ENCODE data around the gene ATP12A. TPM values are rescaled to one million over a fixed set of nuclear protein-coding genes. Genes with fewer than 3 reads are reported as not detected.

The ATP12A gene
- total RNA-seq, 4 donors from 2014 or later, result not detected

- no peak overlapping the region for H3K27ac ChIP-seq
- H3K4me1 ChIP-seq, result no peaks in the 10 kb centered on the region
- no peak overlapping the region for H3K4me3 ChIP-seq
- no peak for DNase-seq
- no peaks in the 10 kb centered on the region for H3K27me3 ChIP-seq
- TF ChIP-seq CTCF (IDR thresholded peaks at IDR 0.05) (no peak), POLR2A (IDR thresholded peaks at IDR 0.05) (no peak)
- no peaks in the 10 kb centered on the region for H3K9me3 ChIP-seq
- intact Hi-C loops (cut with DNase I; ENCODE audit: low total_unique reads), result no loop called here
- H3K36me3 ChIP-seq, result no peaks in the 10 kb centered on the region
Measured at GRCh38 chr13:24759197-24759596, 79.0 kb downstream of the ATP12A start.

Small RNAs within 50 kb of the gene (small RNA-seq; reads per million reads assigned to genes)
- not detected for gene RNY1P7

Other genes starting within 250 kb of the ATP12A start
- gene PARP4, start 167.6 kb upstream of the ATP12A start, total RNA-seq, result 10 to 100 TPM; 19.5 to 59.7 (median 43.1) TPM
- under 1 TPM in 2 of 4 donors, not detected in 2; 0.28 to 0.49 TPM for gene RNF17, start 83.8 kb downstream of the ATP12A start, total RNA-seq